ENCODE data around the gene NPLOC4. TPM values are rescaled to one million over a fixed set of nuclear protein-coding genes. Genes with fewer than 3 reads are reported as not detected.

Gene NPLOC4
- total and polyA plus RNA-seq, 2 of the 13 experiments (the other 11 are each of a cell fraction or from before 2014, with no cell fraction given) = 57.0 to 97.0 TPM

GRCh38 chr17:81665205-81666091 lies 28.5 kb upstream of the NPLOC4 start (continued):
- TF ChIP-seq SCMH1 (CRISPR knock-in tag; IDR thresholded peaks at IDR 0.05; ENCODE audit: borderline replicate concordance) (no peak), SMYD3 (CRISPR knock-in tag; IDR thresholded peaks at IDR 0.05) (0 out of 2 replicates have a peak, but pooled peaks have one; percentile 30), ZNF563 (CRISPR knock-in tag; IDR thresholded peaks at IDR 0.05) (0 out of 2 replicates have a peak, but pooled peaks have one; percentile 9), ZFP36L1 (CRISPR knock-in tag; IDR thresholded peaks at IDR 0.05) (no peak), NFYC (CRISPR knock-in tag; IDR thresholded peaks at IDR 0.05) (no peak), SIX1 (CRISPR knock-in tag; IDR thresholded peaks at IDR 0.05; ENCODE audit: borderline replicate concordance) (no peak), TP53 (CRISPR knock-in tag; conservative IDR thresholded peaks at IDR 0.05) (no peak), PAX8 (CRISPR knock-in tag; IDR thresholded peaks at IDR 0.05; ENCODE audit: borderline replicate concordance) (0 out of 2 replicates have a peak, but pooled peaks have one; percentile 74), HMG20A (CRISPR knock-in tag; IDR thresholded peaks at IDR 0.05; ENCODE audit: borderline replicate concordance) (no peak), FOXC1 (CRISPR knock-in tag; IDR thresholded peaks at IDR 0.05; ENCODE audit: borderline replicate concordance) (0 out of 2 replicates have a peak, but pooled peaks have one; percentile 57), GABPA (IDR thresholded peaks at IDR 0.05; ENCODE audit: low read depth, low read length) (peak; percentile 28; the same call in 1 of the 2 replicates), GABPA (CRISPR knock-in tag; IDR thresholded peaks at IDR 0.05; ENCODE audit: low read depth) (peak; percentile 41; the same call in 1 of the 2 replicates), TRIM22 (IDR thresholded peaks at IDR 0.05) (no peak), ARID4A (CRISPR knock-in tag; IDR thresholded peaks at IDR 0.05; ENCODE audit: borderline replicate concordance) (no peak; the same call in 1 of the 2 replicates), ZNF264 (CRISPR knock-in tag; IDR thresholded peaks at IDR 0.05) (no peak), HOMEZ (CRISPR knock-in tag; IDR thresholded peaks at IDR 0.05; ENCODE audit: low read depth) (no peak), ZMAT5 (CRISPR knock-in tag; IDR thresholded peaks at IDR 0.05; ENCODE audit: borderline replicate concordance, low read depth) (no peak), SRF (IDR thresholded peaks at IDR 0.05; ENCODE audit: low read depth, low read length) (no peak), SNAI1 (CRISPR knock-in tag; IDR thresholded peaks at IDR 0.05; ENCODE audit: borderline replicate concordance) (0 out of 2 replicates have a peak, but pooled peaks have one; percentile 49), ZNF558 (CRISPR knock-in tag; IDR thresholded peaks at IDR 0.05; ENCODE audit: borderline replicate concordance) (peak; percentile 80; the same call in 1 of the 2 replicates)

Data from HepG2 (cell line).